ENCODE measurements around the gene GASK1A. TPM values are rescaled to one million over a fixed set of nuclear protein-coding genes. Genes with fewer than 3 reads are reported as not detected.

The GASK1A gene
- total RNA-seq, 1 experiment from 2014 or later, result 5.4 TPM

DNA sequence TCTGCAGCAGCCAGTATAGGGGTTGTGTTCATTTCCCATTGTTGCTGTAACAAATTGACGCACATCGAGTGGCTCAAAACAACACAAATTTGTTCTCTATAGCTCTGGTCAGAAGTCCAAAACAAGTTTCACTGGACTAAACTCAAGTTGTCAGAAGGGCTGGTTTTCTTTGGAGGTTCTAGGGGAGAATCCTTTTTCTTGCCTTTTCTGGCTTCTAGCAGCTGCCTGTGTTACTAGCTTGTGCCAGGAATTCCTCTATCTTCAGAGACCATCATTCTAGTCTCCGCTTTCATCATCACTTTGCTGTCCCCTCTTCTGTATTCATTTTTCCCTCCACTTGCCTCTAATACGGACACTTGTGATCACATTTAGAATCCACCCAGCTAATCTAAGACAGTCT is 20.5 kb downstream of the GASK1A start:
- no peak overlapping the region for H3K18ac ChIP-seq (ENCODE audit: insufficient read length, low read depth, low read length)
- H3K27me3 ChIP-seq (ENCODE audit: insufficient read depth, low read length), result no peaks in the 10 kb centered on the region
- H3K23ac ChIP-seq (ENCODE audit: insufficient read length, low read depth, low read length), result no peak overlapping the region
- no peak overlapping the region for H2BK20ac ChIP-seq (ENCODE audit: low read depth, low read length, poor library complexity, severe bottlenecking)
- TF ChIP-seq, protein P1, sequence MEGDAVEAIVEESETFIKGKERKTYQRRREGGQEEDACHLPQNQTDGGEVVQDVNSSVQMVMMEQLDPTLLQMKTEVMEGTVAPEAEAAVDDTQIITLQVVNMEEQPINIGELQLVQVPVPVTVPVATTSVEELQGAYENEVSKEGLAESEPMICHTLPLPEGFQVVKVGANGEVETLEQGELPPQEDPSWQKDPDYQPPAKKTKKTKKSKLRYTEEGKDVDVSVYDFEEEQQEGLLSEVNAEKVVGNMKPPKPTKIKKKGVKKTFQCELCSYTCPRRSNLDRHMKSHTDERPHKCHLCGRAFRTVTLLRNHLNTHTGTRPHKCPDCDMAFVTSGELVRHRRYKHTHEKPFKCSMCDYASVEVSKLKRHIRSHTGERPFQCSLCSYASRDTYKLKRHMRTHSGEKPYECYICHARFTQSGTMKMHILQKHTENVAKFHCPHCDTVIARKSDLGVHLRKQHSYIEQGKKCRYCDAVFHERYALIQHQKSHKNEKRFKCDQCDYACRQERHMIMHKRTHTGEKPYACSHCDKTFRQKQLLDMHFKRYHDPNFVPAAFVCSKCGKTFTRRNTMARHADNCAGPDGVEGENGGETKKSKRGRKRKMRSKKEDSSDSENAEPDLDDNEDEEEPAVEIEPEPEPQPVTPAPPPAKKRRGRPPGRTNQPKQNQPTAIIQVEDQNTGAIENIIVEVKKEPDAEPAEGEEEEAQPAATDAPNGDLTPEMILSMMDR (conservative IDR thresholded peaks at IDR 0.05), result no peak
- H3K27ac Mint-ChIP-seq, result no peak overlapping the region
- no peak overlapping the region for H2BK120ac ChIP-seq (ENCODE audit: low read depth, low read length, poor library complexity, severe bottlenecking)
- H4K8ac ChIP-seq (replicated peaks; ENCODE audit: insufficient read length, low read depth, low read length), result no peak overlapping the region
- no peaks in the 10 kb centered on the region for H3K9me3 ChIP-seq (ENCODE audit: control insufficient read depth, low read depth, low read length)
- DNase-seq, result no peak
- H2AK5ac ChIP-seq (ENCODE audit: insufficient read length, low read length), result no peak overlapping the region
- H2BK15ac ChIP-seq (ENCODE audit: low read depth, low read length), result no peak overlapping the region
- no peak overlapping the region for H2BK5ac ChIP-seq (ENCODE audit: insufficient read length, low read length)
- no peak overlapping the region for H3K27ac ChIP-seq (ENCODE audit: insufficient read length, low read depth, low read length)
- H3K23me2 ChIP-seq (ENCODE audit: insufficient read length, low read depth, low read length, poor library complexity, severe bottlenecking), result no peaks in the 10 kb centered on the region
- H4K20me1 ChIP-seq (ENCODE audit: control insufficient read depth, insufficient read depth, insufficient read length), result no peaks in the 10 kb centered on the region
- no peak overlapping the region for H3K4me3 Mint-ChIP-seq
- no peaks in the 10 kb centered on the region for H3K79me2 ChIP-seq (ENCODE audit: insufficient read depth, low read length)
- H3K79me1 ChIP-seq (ENCODE audit: insufficient read depth, low read depth, low read length, poor library complexity, severe bottlenecking), result no peaks in the 10 kb centered on the region
- no peaks in the 10 kb centered on the region; the same call in 1 of the 2 replicates for H3K27me3 Mint-ChIP-seq (ENCODE audit: low read depth)
- H3K56ac ChIP-seq (ENCODE audit: insufficient read length, low read depth, low read length), result no peak overlapping the region
- H4K91ac ChIP-seq (ENCODE audit: insufficient read length, low read depth, low read length), result no peak overlapping the region
- no peak overlapping the region for H2BK12ac ChIP-seq (ENCODE audit: insufficient read length, low read depth, low read length)
- no peak overlapping the region for H3K9ac ChIP-seq (ENCODE audit: extremely low read depth, insufficient read length, low read length)
- no peaks in the 10 kb centered on the region for H3K4me1 ChIP-seq (ENCODE audit: insufficient read depth, low read length)
- peaks cover 3 to 11% of the 10 kb centered on the region in 2 experiments; a peak in 2 of 4 replicates for H3K4me1 Mint-ChIP-seq
- H3K9me3 Mint-ChIP-seq, result no peaks in the 10 kb centered on the region
- no peak overlapping the region for H2AFZ ChIP-seq (ENCODE audit: low read length)
- no peak overlapping the region for H3K4ac ChIP-seq (ENCODE audit: low read depth, low read length)
- no peak overlapping the region for H4K5ac ChIP-seq (ENCODE audit: insufficient read length, low read depth, low read length)
- H3K36me3 Mint-ChIP-seq (ENCODE audit: insufficient read depth in 1 of 3, low read depth in 3 of 3), result no peaks in the 10 kb centered on the region; a peak in 1 of 7 replicates
- H3T11ph ChIP-seq (ENCODE audit: low read length), result no peak overlapping the region
- no peak overlapping the region for H3K4me2 ChIP-seq (ENCODE audit: insufficient read depth, insufficient read length, low read length)
- no peak overlapping the region for H3K14ac ChIP-seq (ENCODE audit: insufficient read depth, low read length)
- no CpG with 5 or more reads among the region's 4 CpGs for WGBS (ENCODE audit: extremely low coverage, insufficient read length, low lambda C conversion rate)

Measured in H9 (cell line).